CD4-positive, alpha-beta memory T cell (primary cell): ENCODE measurements around the gene MAGIX. TPM values are rescaled to one million over a fixed set of nuclear protein-coding genes. Genes with fewer than 3 reads are reported as not detected.

Experiments used
- CTCF ChIA-PET: fragments of 350-600 bp; sonication (Branson Sonifier 250); formaldehyde crosslinking; loops from one replicate; lab custom pipeline; 2021; ENCODE audit warnings: inconsistent platforms; ENCODE audit not compliant: partially characterized antibody; lab: Charles Lee
- POLR2A ChIA-PET: fragments of 350-600 bp; sonication (Branson Sonifier 250); formaldehyde crosslinking; loops from one replicate; lab custom pipeline; 2021; ENCODE audit not compliant: partially characterized antibody; lab: Charles Lee
- DNase-seq, 5 donors: peaks; one replicate each; pipeline versions ENCODE4 v3.0.0 to v3.0.0-alpha.2; 2020 to 2022; ENCODE audit warnings: mixed read lengths in 1 of 5
- H3K27ac ChIP-seq: one replicate; pipeline ENCODE4 v1.7.0; 2013; ENCODE audit warnings: low read depth, low read length
- H3K27me3 ChIP-seq: 2 replicates; pipeline ENCODE4 v1.7.0; 2013; ENCODE audit warnings: mild to moderate bottlenecking, low read length, moderate library complexity; ENCODE audit not compliant: insufficient read depth
- H3K36me3 ChIP-seq: 2 replicates; pipeline ENCODE4 v1.7.0; 2013; ENCODE audit warnings: mild to moderate bottlenecking, low read length, moderate library complexity; ENCODE audit not compliant: insufficient read depth
- H3K4me1 ChIP-seq: 2 replicates; pipeline ENCODE4 v1.7.0; 2013; ENCODE audit warnings: mild to moderate bottlenecking, low read length, moderate library complexity; ENCODE audit not compliant: insufficient read depth
- H3K4me3 ChIP-seq, 2 donors: one replicate each; pipeline ENCODE4 v1.7.0; 2013; ENCODE audit warnings: low read length in 2 of 2, mild to moderate bottlenecking in 1 of 2
- H3K9me3 ChIP-seq, 2 donors: one replicate each; pipeline ENCODE4 v1.7.0; 2013; ENCODE audit warnings: low read length in 2 of 2, control low read depth in 1 of 2; ENCODE audit not compliant: control insufficient read depth in 1 of 2
- H3K27ac Mint-ChIP-seq, 7 donors: one replicate each; pipeline ENCODE4 v1.8.0; 2020 to 2021; ENCODE audit warnings: mixed read lengths in 7 of 7, mild to moderate bottlenecking in 6 of 7, inconsistent platforms in 3 of 7, moderate library complexity in 3 of 7
- H3K27me3 Mint-ChIP-seq, 2 donors: one replicate each; pipeline ENCODE4 v1.8.0; 2020 to 2021; ENCODE audit warnings: mixed read lengths in 2 of 2
- H3K36me3 Mint-ChIP-seq, 2 donors: one replicate each; pipeline ENCODE4 v1.8.0; 2020 to 2021; ENCODE audit warnings: mixed read lengths in 2 of 2, inconsistent platforms in 1 of 2, mild to moderate bottlenecking in 1 of 2
- H3K4me1 Mint-ChIP-seq, 4 donors: one replicate each; pipeline ENCODE4 v1.8.0; 2020 to 2021; ENCODE audit warnings: mixed read lengths in 4 of 4, mild to moderate bottlenecking in 1 of 4
- H3K4me3 Mint-ChIP-seq, 8 donors: one replicate each; pipeline ENCODE4 v1.8.0; 2020 to 2021; ENCODE audit warnings: mixed read lengths in 8 of 8, mild to moderate bottlenecking in 7 of 8, moderate library complexity in 6 of 8, inconsistent platforms in 3 of 8
- H3K9me3 Mint-ChIP-seq, 8 donors: one replicate each; pipeline ENCODE4 v1.8.0; 2020 to 2021; ENCODE audit warnings: mixed read lengths in 8 of 8, mild to moderate bottlenecking in 5 of 8, inconsistent platforms in 3 of 8, moderate library complexity in 1 of 8
- intact Hi-C: fragments of 100-400 bp; cut with micrococcal nuclease; formaldehyde crosslinking; loops from one replicate; pipeline ENCODE4 v1.15.1; 2023
- polyA plus RNA-seq, 2 donors: library from polyadenylated mRNA; unstranded; fragments of 300-500 nt; fragmentation: Illumina TruSeq; gene quantifications; one replicate each; pipeline ENCODE4 v1.2.3, GENCODE V29; 2021
- total RNA-seq, 2 experiments: library from RNA; stranded (reverse); gene quantifications; one replicate each; pipeline ENCODE4 v1.2.3, GENCODE V29; 2021

MAGIX gene
- total and polyA plus RNA-seq, 4 experiments from 2014 or later = 0.21 to 2.2 (median 1.3) TPM

- peak overlapping the region in 6 of 7 donors; percentile 32 to 95 (median 94) for H3K27ac Mint-ChIP-seq
- Histone ChIP-seq H3K27ac (peak overlapping the region; percentile 58), H3K9me3 (no peaks in the 10 kb centered on the region), H3K36me3 (no peaks in the 10 kb centered on the region), H3K4me1 (peaks cover 41% of the 10 kb centered on the region), H3K27me3 (no peaks in the 10 kb centered on the region), H3K4me3 (no peak overlapping the region)
- DNase-seq = no peak
- peak overlapping the region in 6 of 8 donors; percentile 70 to 88 (median 80) for H3K4me3 Mint-ChIP-seq
- H3K36me3 Mint-ChIP-seq = peaks cover 0 to 1% of the 10 kb centered on the region in 2 donors
- peaks cover 14 to 45% (median 29%) of the 10 kb centered on the region in 4 donors for H3K4me1 Mint-ChIP-seq
- ChIA-PET CTCF (interaction anchor here (0.6 to 1.8 kb wide), 4 partner anchors 8 to 28 kb away, joined by 3 to 5 read pairs (median 3); no protein-coding TSS in a partner anchor), POLR2A (interaction anchor here (0.8 to 2.4 kb wide), 3 partner anchors 16 to 108 kb away, joined by 3 to 11 read pairs (median 5); no protein-coding TSS in a partner anchor)
- intact Hi-C loops = loop anchor here (5.0 to 10.0 kb wide), 2 partner anchors 90 to 207 kb away; partner anchors contain the start of genes OTUD5, PRAF2 and WDR45
- H3K27me3 Mint-ChIP-seq = no peaks in the 10 kb centered on the region
- peaks cover 0 to 4% (median 0%) of the 10 kb centered on the region in 8 donors for H3K9me3 Mint-ChIP-seq
These were observed 2.2 kb downstream of the MAGIX start for GRCh38 chrX:49164589-49165360.

GRCh38 chrX:49165901-49166881 lies 3.6 kb downstream of the MAGIX start:
- Histone ChIP-seq H3K27ac (peak overlapping the region; percentile 63), H3K4me3 (peak overlapping the region in 1 of 2 donors; percentile 54), H3K9me3 (no peaks in the 10 kb centered on the region), H3K27me3 (no peaks in the 10 kb centered on the region), H3K4me1 (peaks cover 41% of the 10 kb centered on the region), H3K36me3 (no peaks in the 10 kb centered on the region)
- Mint-ChIP-seq H3K36me3 (peaks cover 0 to 1% of the 10 kb centered on the region in 2 donors), H3K27ac (peak overlapping the region; percentile 93 to 98 (median 97)), H3K4me3 (peak overlapping the region; percentile 85 to 95 (median 88)), H3K9me3 (peaks cover 0 to 4% (median 0%) of the 10 kb centered on the region in 8 donors), H3K4me1 (peaks cover 14 to 45% (median 29%) of the 10 kb centered on the region in 4 donors), H3K27me3 (no peaks in the 10 kb centered on the region)
- POLR2A ChIA-PET = interaction anchor here (0.8 to 2.6 kb wide), 22 partner anchors 9 to 365 kb away, joined by 3 to 37 read pairs (median 4); partner anchors contain the start of genes GRIPAP1, HDAC6, PPP1R3F and PRAF2
- DNase-seq = peak; percentile 70 to 91 (median 78)
- intact Hi-C loops = loop anchor here (2.0 to 10.0 kb wide), 2 partner anchors 43 to 91 kb away; partner anchors contain the start of genes GPKOW, PRAF2 and WDR45
- CTCF ChIA-PET = interaction anchor here (1.0 to 4.8 kb wide), 9 partner anchors 10 to 28 kb away, joined by 3 to 31 read pairs (median 7); partner anchors contain the start of gene PRICKLE3

GRCh38 chrX:49166914-49167739 lies 4.6 kb downstream of the MAGIX start:
- intact Hi-C loops = loop anchor here (2.0 to 10.0 kb wide), 2 partner anchors 44 to 92 kb away; partner anchors contain the start of genes GPKOW, PRAF2 and WDR45
- Mint-ChIP-seq H3K4me1 (peaks cover 14 to 53% (median 27%) of the 10 kb centered on the region in 4 donors), H3K4me3 (peak overlapping the region; percentile 85 to 95 (median 88)), H3K27ac (peak overlapping the region; percentile 93 to 98 (median 97)), H3K36me3 (peaks cover 0 to 1% of the 10 kb centered on the region in 2 donors), H3K9me3 (peaks cover 0 to 4% (median 0%) of the 10 kb centered on the region in 8 donors), H3K27me3 (no peaks in the 10 kb centered on the region)
- Histone ChIP-seq H3K36me3 (no peaks in the 10 kb centered on the region), H3K27ac (peak overlapping the region; percentile 63), H3K27me3 (no peaks in the 10 kb centered on the region), H3K9me3 (no peaks in the 10 kb centered on the region), H3K4me3 (peak overlapping the region; percentile 30 to 54), H3K4me1 (peaks cover 41% of the 10 kb centered on the region)
- ChIA-PET CTCF (interaction anchor here (1.0 to 4.8 kb wide), 9 partner anchors 9 to 29 kb away, joined by 3 to 31 read pairs (median 7); partner anchors contain the start of gene PRICKLE3), POLR2A (interaction anchor here (0.6 to 2.6 kb wide), 27 partner anchors 8 to 366 kb away, joined by 3 to 37 read pairs (median 4); partner anchors contain the start of genes CCDC22, GRIPAP1, HDAC6 and PPP1R3F)
- peak; percentile 56 to 89 (median 62) for DNase-seq

- peak overlapping the region; percentile 85 to 98 (median 95) for H3K27ac Mint-ChIP-seq
These were observed 5.2 kb downstream of the MAGIX start for GRCh38 chrX:49167740-49168108.

GRCh38 chrX:49171752-49172279 lies 9.3 kb downstream of the MAGIX start, which contains the start of gene PLP2:
PLP2 (plus strand) TSS chrX:49171898; CDS start chrX:49172001, 103 bp downstream.
- peak within 1 kb of the TSS; percentile 76 for H3K27ac ChIP-seq
- no peaks in the 10 kb centered on the region for H3K27me3 Mint-ChIP-seq
- peak; percentile 37 to 83 (median 46) for DNase-seq
- peaks cover 14 to 47% (median 24%) of the 10 kb centered on the region in 4 donors for H3K4me1 Mint-ChIP-seq
- peaks cover 0 to 1% (median 0%) of the 10 kb centered on the region in 8 donors for H3K9me3 Mint-ChIP-seq
- ChIA-PET CTCF (interaction anchor here (1.0 to 1.1 kb wide), 3 partner anchors 8 to 30 kb away, joined by 4 to 5 read pairs (median 4); no protein-coding TSS in a partner anchor), POLR2A (interaction anchor here (0.8 to 2.5 kb wide), 12 partner anchors 9 to 214 kb away, joined by 3 to 15 read pairs (median 5); partner anchors contain the start of genes KCND1, OTUD5, PPP1R3F and WDR45)
- H3K4me3 Mint-ChIP-seq = peak within 1 kb of the TSS; percentile 84 to 91 (median 88)
- H3K4me3 ChIP-seq = peak within 1 kb of the TSS; percentile 52 to 54
- H3K36me3 ChIP-seq = peaks cover 10% of the 10 kb centered on the region
- peak within 1 kb of the TSS; percentile 85 to 93 (median 86) for H3K27ac Mint-ChIP-seq
- no peaks in the 10 kb centered on the region for H3K27me3 ChIP-seq
- peaks cover 32% of the 10 kb centered on the region for H3K4me1 ChIP-seq
- peaks cover 10 to 31% of the 10 kb centered on the region in 2 donors for H3K36me3 Mint-ChIP-seq
- intact Hi-C loops = loop anchor here (2.0 kb wide), 1 partner anchor 15 kb away; the partner anchor contains the start of gene PRICKLE3
- no peaks in the 10 kb centered on the region for H3K9me3 ChIP-seq

More at GRCh38 chrX:49167740-49168108, 5.2 kb downstream of the MAGIX start:
- Histone ChIP-seq H3K27me3 (no peaks in the 10 kb centered on the region), H3K9me3 (no peaks in the 10 kb centered on the region), H3K4me3 (peak overlapping the region in 1 of 2 donors; percentile 54), H3K27ac (peak overlapping the region; percentile 63), H3K4me1 (peaks cover 42% of the 10 kb centered on the region), H3K36me3 (no peaks in the 10 kb centered on the region)
- Mint-ChIP-seq H3K27me3 (no peaks in the 10 kb centered on the region), H3K4me1 (peaks cover 14 to 56% (median 28%) of the 10 kb centered on the region in 4 donors), H3K36me3 (peaks cover 0 to 3% of the 10 kb centered on the region in 2 donors), H3K9me3 (peaks cover 0 to 4% (median 0%) of the 10 kb centered on the region in 8 donors), H3K4me3 (peak overlapping the region; percentile 68 to 95 (median 87))
- DNase-seq = no peak
- CTCF ChIA-PET = interaction anchor here (1.0 to 4.8 kb wide), 8 partner anchors 9 to 24 kb away, joined by 3 to 31 read pairs (median 6); partner anchors contain the start of gene PRICKLE3
- POLR2A ChIA-PET = interaction anchor here (0.6 to 2.6 kb wide), 11 partner anchors 10 to 256 kb away, joined by 3 to 37 read pairs (median 9); partner anchors contain the start of genes CCDC22, PRICKLE3 and WDR45
- intact Hi-C loops = loop anchor here (2.0 to 10.0 kb wide), 2 partner anchors 45 to 93 kb away; partner anchors contain the start of genes GPKOW, PRAF2 and WDR45
